ENCODE results near the gene CUZD1.
A peak's percentile ranks its signal among the peaks of the same experiment; 100 is the strongest.

CUZD1 gene

DNA sequence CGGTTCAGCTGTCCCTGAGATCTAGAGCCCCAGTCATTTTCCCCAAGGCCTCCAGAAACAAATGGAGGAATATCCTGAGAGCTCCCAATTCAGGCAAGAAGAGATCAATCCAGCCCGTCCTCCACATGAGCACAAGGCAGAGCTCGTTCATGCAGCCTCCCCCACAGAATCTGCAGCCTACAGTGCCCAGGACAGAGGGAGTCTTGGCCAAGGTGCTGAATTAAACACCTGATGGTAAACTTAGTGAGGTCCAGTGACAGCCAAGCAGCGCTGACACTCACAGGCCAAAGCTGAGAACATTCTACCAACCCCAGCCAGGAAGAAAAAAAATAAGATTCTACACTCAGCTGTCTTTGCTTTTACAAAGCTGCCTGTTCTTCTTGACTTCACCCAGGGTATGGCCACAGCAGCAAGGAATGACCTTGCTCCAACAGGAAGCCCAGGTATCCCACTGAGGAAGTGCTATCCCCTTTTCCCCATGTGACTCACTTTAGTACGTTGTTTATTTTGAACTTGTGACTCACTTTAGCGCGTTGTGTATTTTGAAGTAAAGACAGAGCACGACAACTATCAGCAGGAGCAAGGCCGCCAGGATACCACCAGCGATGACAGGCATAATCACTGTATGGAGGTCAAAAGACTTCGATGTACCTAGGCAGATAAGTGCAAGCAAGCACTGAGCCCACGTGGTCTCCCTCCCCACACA lies 4.4 kb upstream of the CUZD1 start:
- no peak for TF ChIP-seq EZH2phosphoT487 (IDR thresholded peaks at IDR 0.05; ENCODE audit: borderline replicate concordance)
- TF ChIP-seq, protein P1, sequence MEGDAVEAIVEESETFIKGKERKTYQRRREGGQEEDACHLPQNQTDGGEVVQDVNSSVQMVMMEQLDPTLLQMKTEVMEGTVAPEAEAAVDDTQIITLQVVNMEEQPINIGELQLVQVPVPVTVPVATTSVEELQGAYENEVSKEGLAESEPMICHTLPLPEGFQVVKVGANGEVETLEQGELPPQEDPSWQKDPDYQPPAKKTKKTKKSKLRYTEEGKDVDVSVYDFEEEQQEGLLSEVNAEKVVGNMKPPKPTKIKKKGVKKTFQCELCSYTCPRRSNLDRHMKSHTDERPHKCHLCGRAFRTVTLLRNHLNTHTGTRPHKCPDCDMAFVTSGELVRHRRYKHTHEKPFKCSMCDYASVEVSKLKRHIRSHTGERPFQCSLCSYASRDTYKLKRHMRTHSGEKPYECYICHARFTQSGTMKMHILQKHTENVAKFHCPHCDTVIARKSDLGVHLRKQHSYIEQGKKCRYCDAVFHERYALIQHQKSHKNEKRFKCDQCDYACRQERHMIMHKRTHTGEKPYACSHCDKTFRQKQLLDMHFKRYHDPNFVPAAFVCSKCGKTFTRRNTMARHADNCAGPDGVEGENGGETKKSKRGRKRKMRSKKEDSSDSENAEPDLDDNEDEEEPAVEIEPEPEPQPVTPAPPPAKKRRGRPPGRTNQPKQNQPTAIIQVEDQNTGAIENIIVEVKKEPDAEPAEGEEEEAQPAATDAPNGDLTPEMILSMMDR (conservative IDR thresholded peaks at IDR 0.05; ENCODE audit: low read length) = no peak
- Histone ChIP-seq H3K79me2 (ENCODE audit: insufficient read depth, low read length) (peaks cover 6% of the 10 kb centered on the region), H3K9me2 (replicated peaks; ENCODE audit: low read depth, low read length) (no peaks in the 10 kb centered on the region), H3K9ac (ENCODE audit: low read depth, low read length, poor library complexity, severe bottlenecking) (no peak overlapping the region), H3K4me1 (ENCODE audit: insufficient read depth, low read length, poor library complexity, severe bottlenecking) (peaks cover 12% of the 10 kb centered on the region), H3K4me3 (ENCODE audit: low read length, poor library complexity, severe bottlenecking) (no peak overlapping the region), H3K36me3 (ENCODE audit: insufficient read depth, low read length) (peaks cover 81% of the 10 kb centered on the region), H4K20me1 (ENCODE audit: insufficient read depth, low read length, poor library complexity, severe bottlenecking) (peaks cover 15% of the 10 kb centered on the region), H2AFZ (ENCODE audit: low read length) (no peak overlapping the region), H3K27me3 (ENCODE audit: insufficient read depth, low read length, poor library complexity, severe bottlenecking) (no peaks in the 10 kb centered on the region), H3F3A (ENCODE audit: low read depth) (no peaks in the 10 kb centered on the region), H3K4me2 (ENCODE audit: low read depth, low read length, poor library complexity, severe bottlenecking) (no peak overlapping the region), H3K9me3 (ENCODE audit: insufficient read depth, low read depth, low read length) (no peaks in the 10 kb centered on the region)

DNA sequence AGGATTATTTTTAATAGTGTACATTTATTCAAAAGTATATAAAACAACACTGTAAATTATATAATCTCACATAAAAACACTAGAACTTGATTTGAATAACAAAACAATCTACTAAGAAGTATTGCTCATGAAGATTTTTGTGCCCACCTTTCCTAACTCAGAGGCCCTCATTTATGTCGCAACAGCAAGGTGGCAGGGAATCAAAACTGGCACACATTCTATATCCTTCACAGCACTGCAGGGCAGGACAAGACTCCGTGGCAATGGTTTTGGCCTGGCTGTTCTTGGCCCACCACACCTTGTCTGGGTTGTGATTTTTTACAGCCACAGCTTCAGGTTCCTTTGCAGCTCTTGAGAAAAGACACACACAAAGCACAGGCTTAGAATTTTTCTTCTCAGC lies 3.4 kb upstream of the CUZD1 start:
- no peaks in the 10 kb centered on the region for H3F3A ChIP-seq (ENCODE audit: low read depth)
- no peak overlapping the region for H3K4me3 ChIP-seq (ENCODE audit: low read length, poor library complexity, severe bottlenecking)
- no peaks in the 10 kb centered on the region for H3K27me3 ChIP-seq (ENCODE audit: insufficient read depth, low read length, poor library complexity, severe bottlenecking)
- peaks cover 6% of the 10 kb centered on the region for H3K79me2 ChIP-seq (ENCODE audit: insufficient read depth, low read length)
- no peak overlapping the region for H2AFZ ChIP-seq (ENCODE audit: low read length)
- H3K9me3 ChIP-seq (ENCODE audit: insufficient read depth, low read depth, low read length) = no peaks in the 10 kb centered on the region
- peaks cover 12% of the 10 kb centered on the region for H3K4me1 ChIP-seq (ENCODE audit: insufficient read depth, low read length, poor library complexity, severe bottlenecking)
- no peaks in the 10 kb centered on the region for H3K9me2 ChIP-seq (replicated peaks; ENCODE audit: low read depth, low read length)
- H3K9ac ChIP-seq (ENCODE audit: low read depth, low read length, poor library complexity, severe bottlenecking) = no peak overlapping the region
- TF ChIP-seq EZH2phosphoT487 (IDR thresholded peaks at IDR 0.05; ENCODE audit: borderline replicate concordance) = no peak
- TF ChIP-seq, protein P1 (conservative IDR thresholded peaks at IDR 0.05; ENCODE audit: low read length) = no peak
- no peak overlapping the region for H3K4me2 ChIP-seq (ENCODE audit: low read depth, low read length, poor library complexity, severe bottlenecking)
- H4K20me1 ChIP-seq (ENCODE audit: insufficient read depth, low read length, poor library complexity, severe bottlenecking) = peaks cover 15% of the 10 kb centered on the region
- H3K36me3 ChIP-seq (ENCODE audit: insufficient read depth, low read length) = peaks cover 75% of the 10 kb centered on the region

DNA sequence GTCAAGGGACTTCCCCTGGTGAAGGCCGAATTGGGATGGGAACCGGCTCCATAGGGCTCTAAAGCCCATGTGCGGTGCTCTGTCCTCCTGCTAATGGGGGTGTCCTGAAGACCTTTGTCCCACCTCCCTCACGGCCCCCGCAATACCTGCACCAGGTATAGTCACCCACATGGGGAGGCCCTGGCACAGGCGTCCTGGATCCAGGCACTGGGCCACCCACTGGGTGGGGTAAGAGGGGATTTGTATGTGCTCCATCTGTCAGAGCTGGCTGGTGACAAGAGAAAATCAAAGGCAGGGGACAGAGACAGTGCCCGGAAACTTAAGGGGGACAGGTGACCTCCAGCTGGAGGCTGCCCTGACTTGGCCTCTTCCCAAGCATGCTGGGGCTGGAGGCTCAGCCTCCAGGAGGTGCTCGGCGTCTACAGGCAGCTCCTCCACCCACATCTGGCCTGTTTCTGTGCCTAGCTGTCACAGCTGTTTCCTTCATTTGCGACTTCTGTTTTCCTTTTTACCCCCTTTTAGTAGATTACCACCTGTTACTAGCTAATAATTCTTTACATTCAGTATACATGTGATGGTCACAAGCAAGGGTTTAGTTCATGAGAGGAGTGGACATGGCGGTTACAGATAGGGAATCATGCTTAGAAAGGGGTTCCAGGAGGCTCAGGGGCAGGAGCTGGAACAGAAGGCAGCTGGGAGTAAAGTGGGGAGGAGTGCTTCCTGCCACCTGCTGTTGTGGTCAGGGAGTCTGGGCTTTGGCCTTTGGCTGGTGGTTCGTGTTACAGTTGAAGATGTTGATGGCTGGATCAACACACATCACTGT lies 2.3 kb upstream of the CUZD1 start:
- Histone ChIP-seq H3K4me3 (ENCODE audit: low read length, poor library complexity, severe bottlenecking) (no peak overlapping the region), H3K4me1 (ENCODE audit: insufficient read depth, low read length, poor library complexity, severe bottlenecking) (peaks cover 12% of the 10 kb centered on the region), H4K20me1 (ENCODE audit: insufficient read depth, low read length, poor library complexity, severe bottlenecking) (peaks cover 11% of the 10 kb centered on the region), H2AFZ (ENCODE audit: low read length) (no peak overlapping the region), H3K4me2 (ENCODE audit: low read depth, low read length, poor library complexity, severe bottlenecking) (peak overlapping the region; percentile 23), H3K9me2 (replicated peaks; ENCODE audit: low read depth, low read length) (no peaks in the 10 kb centered on the region), H3K36me3 (ENCODE audit: insufficient read depth, low read length) (peaks cover 71% of the 10 kb centered on the region), H3F3A (ENCODE audit: low read depth) (no peaks in the 10 kb centered on the region), H3K9ac (ENCODE audit: low read depth, low read length, poor library complexity, severe bottlenecking) (no peak overlapping the region), H3K27me3 (ENCODE audit: insufficient read depth, low read length, poor library complexity, severe bottlenecking) (no peaks in the 10 kb centered on the region), H3K79me2 (ENCODE audit: insufficient read depth, low read length) (peaks cover 6% of the 10 kb centered on the region; the same call in 1 of the 2 replicates), H3K9me3 (ENCODE audit: insufficient read depth, low read depth, low read length) (no peaks in the 10 kb centered on the region)
- TF ChIP-seq, protein P1 (conservative IDR thresholded peaks at IDR 0.05; ENCODE audit: low read length) = no peak
- TF ChIP-seq EZH2phosphoT487 (IDR thresholded peaks at IDR 0.05; ENCODE audit: borderline replicate concordance) = no peak

All from Loucy (cell line).